K562 (cell line): ENCODE measurements around the gene SLAMF6. TPM values are rescaled to one million over a fixed set of nuclear protein-coding genes. Genes with fewer than 3 reads are reported as not detected.
A peak's percentile ranks its signal among the peaks of the same experiment; 100 is the strongest.

Source experiments
- CBX2 ChIP-seq: fragments of 200-600 bp; sonication (generic); IDR thresholded peaks from one replicate; pipeline ENCODE4 v1.6.1; 2012; ENCODE audit warnings: mild to moderate bottlenecking, low read length, inconsistent platforms; ENCODE audit not compliant: insufficient read depth, poor library complexity, severe bottlenecking
- CBX3 ChIP-seq, 2 experiments: IDR thresholded peaks; 1 replicate in 1 of 2; 2 replicates in 1 of 2; pipeline ENCODE4 v1.6.1; 2012; ENCODE audit warnings: inconsistent platforms in 2 of 2, low read length in 2 of 2, borderline replicate concordance in 1 of 2, control low read depth in 1 of 2
- DACH1 ChIP-seq: fragments of 450-650 bp; IDR thresholded peaks from 2 replicates; pipeline ENCODE4 v1.6.1; 2018; ENCODE audit not compliant: partially characterized antibody
- ELF1 ChIP-seq: fragments of 200-800 bp; sonication (Bioruptor generic); IDR thresholded peaks from 2 replicates; pipeline ENCODE4 v1.6.1; 2016; ENCODE audit warnings: missing genetic modification characterization, missing compliant biosample characterization
- FOXA1 ChIP-seq: fragments of 450-650 bp; IDR thresholded peaks from 2 replicates; pipeline ENCODE4 v1.6.1; 2016; ENCODE audit warnings: mild to moderate bottlenecking, borderline replicate concordance
- ILF3 ChIP-seq: fragments of 450-650 bp; IDR thresholded peaks from 2 replicates; pipeline ENCODE4 v1.6.1; 2018; ENCODE audit warnings: antibody characterized with exemption, mild to moderate bottlenecking, moderate library complexity, borderline replicate concordance
- KAT8 ChIP-seq: fragments of 450-650 bp; IDR thresholded peaks from 2 replicates; pipeline ENCODE4 v1.6.1; 2016; ENCODE audit warnings: low read depth, mild to moderate bottlenecking
- MCM3 ChIP-seq: fragments of 450-650 bp; IDR thresholded peaks from 2 replicates; pipeline ENCODE4 v1.6.1; 2016
- MTA3 ChIP-seq: fragments of 450-650 bp; formaldehyde crosslinking; IDR thresholded peaks from 2 replicates; pipeline ENCODE4 v1.6.1; 2017; ENCODE audit warnings: mild to moderate bottlenecking, borderline replicate concordance
- NFRKB ChIP-seq: fragments of 450-650 bp; IDR thresholded peaks from 2 replicates; pipeline ENCODE4 v1.6.1; 2016; ENCODE audit warnings: low read depth
- PHF8 ChIP-seq: fragments of 200-600 bp; sonication (generic); IDR thresholded peaks from 2 replicates; pipeline ENCODE4 v1.6.1; 2012; ENCODE audit warnings: mixed run types, mild to moderate bottlenecking, inconsistent platforms, low read length, moderate library complexity, borderline replicate concordance
- POLR2G ChIP-seq: fragments of 200-400 bp; formaldehyde crosslinking; IDR thresholded peaks from 2 replicates; pipeline ENCODE4 v1.6.1; 2017; ENCODE audit warnings: low read depth, mild to moderate bottlenecking, antibody characterized with exemption, low read length, moderate library complexity
- RFX7 ChIP-seq: fragments of 250-450 bp; sonication (Bioruptor Pico); IDR thresholded peaks from 2 replicates; pipeline ENCODE4 v1.5.1; 2021; ENCODE audit warnings: mild to moderate bottlenecking
- SAFB ChIP-seq: fragments of 200-400 bp; formaldehyde crosslinking; IDR thresholded peaks from 2 replicates; pipeline ENCODE4 v1.6.1; 2017; ENCODE audit warnings: low read depth, low read length, borderline replicate concordance
- STAT5A ChIP-seq: IDR thresholded peaks from 2 replicates; pipeline ENCODE4 v1.6.1; 2012; ENCODE audit warnings: low read length, inconsistent platforms, borderline replicate concordance
- ZC3H4 ChIP-seq: sonication (generic); formaldehyde crosslinking; IDR thresholded peaks from 2 replicates; pipeline ENCODE4 v1.9.0; 2021; ENCODE audit warnings: missing genetic modification reagents, borderline replicate concordance
- ZC3H8 ChIP-seq: fragments of 450-650 bp; IDR thresholded peaks from 2 replicates; pipeline ENCODE4 v1.6.1; 2017
- ZNF511 ChIP-seq: sonication (generic); formaldehyde crosslinking; IDR thresholded peaks from 2 replicates; pipeline ENCODE4 v1.8.0; 2022; ENCODE audit warnings: mild to moderate bottlenecking, missing genetic modification reagents
- polyA plus RNA-seq, 8 experiments: library from polyadenylated mRNA; depleted of rRNA in 4 of 8; stranded (reverse) in 5 of 8; unstranded in 3 of 8; fragments of >200 nt; fragmentation: Nextera tagmentation in 2 of 8; fragmentation: Illumina TruSeq in 1 of 8; extraction: Ambion mirVana in 2 of 8; extraction: Trizol in 1 of 8; gene quantifications; 2 replicates each; pipeline versions ENCODE4 v1.2.1 to v1.2.3, GENCODE V29; 2011 to 2014; ENCODE audit warnings: inconsistent platforms in 1 of 8, missing spikeins in 1 of 8
- total RNA-seq, 7 experiments: library from RNA; depleted of rRNA in 6 of 7; stranded (reverse); fragments of >200 nt in 6 of 7; fragmentation: Illumina TruSeq in 2 of 7; extraction: Trizol in 2 of 7; gene quantifications; 2 replicates each; pipeline versions ENCODE4 v1.2.1 to v1.2.3, GENCODE V29; 2011 to 2021; ENCODE audit warnings: low replicate concordance in 1 of 7
- TF ChIP-seq, protein P1 (sequence below): sonication (generic); formaldehyde crosslinking; IDR thresholded peaks from 2 replicates; pipeline ENCODE4 v1.8.0; 2023; ENCODE audit warnings: mild to moderate bottlenecking, missing genetic modification reagents

Gene SLAMF6
- total and polyA plus RNA-seq, 9 of the 15 experiments (the other 6 are each of a cell fraction or from before 2014, with no cell fraction given), result 0.56 to 4.8 (median 1.1) TPM

DNA sequence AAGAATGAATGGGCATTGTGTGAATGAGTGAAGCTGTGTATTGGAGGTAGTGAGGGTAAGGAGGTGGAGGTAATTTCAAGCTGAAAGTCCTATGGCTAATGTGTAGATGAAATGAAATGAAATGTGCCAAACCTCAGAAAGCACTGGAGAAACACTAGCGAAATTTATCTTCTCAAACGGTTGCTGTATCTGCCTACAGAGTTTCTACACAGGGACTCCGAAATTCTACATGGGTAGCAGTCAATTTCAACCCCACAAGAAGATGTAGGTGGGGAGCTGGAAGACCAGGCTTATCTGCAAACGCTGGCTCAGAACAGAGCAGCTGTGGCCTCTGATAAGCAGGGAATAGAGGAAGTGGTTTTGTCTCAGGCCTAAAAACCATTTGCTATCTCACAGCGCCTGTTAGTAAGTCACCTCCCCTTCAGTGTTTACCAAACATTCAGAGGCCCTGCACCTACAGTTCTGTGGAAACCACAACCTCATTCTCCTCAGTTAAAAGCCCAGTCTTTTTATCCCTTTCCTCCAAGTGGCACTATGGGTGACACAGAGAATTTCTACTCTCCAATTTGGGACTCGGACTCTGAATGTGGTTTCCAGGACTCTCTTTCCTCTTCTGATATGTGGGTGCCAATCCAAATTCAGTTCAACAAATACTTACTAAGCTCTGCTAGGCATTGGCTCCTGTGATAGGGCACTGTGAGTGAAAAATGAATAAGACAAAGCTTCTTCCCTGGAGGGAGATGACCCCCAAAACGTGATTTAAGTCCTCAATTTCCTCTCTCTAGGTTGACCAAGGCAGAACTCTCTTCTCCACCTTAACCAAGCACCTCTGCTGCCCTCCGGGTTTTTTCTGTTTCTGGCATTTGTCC, 17.2 kb upstream of the SLAMF6 start (continued):
- TF ChIP-seq ZNF511 (CRISPR knock-in tag) (no peak), CBX2 (no peak), FOXA1 (no peak; the same call in 1 of the 2 replicates), SAFB (no peak), NFRKB (peak; percentile 95), ZC3H8 (no peak), MTA3 (peak; percentile 96), ILF3 (peak; percentile 99), ZC3H4 (CRISPR knock-in tag) (no peak), RFX7 (CRISPR knock-in tag) (no peak), PHF8 (no peak), DACH1 (peak; percentile 65), KAT8 (no peak), STAT5A (peak; percentile 99), MCM3 (no peak), ELF1 (peak; percentile 87), CBX3 (IDR thresholded peaks at IDR 0.05; ENCODE audit: borderline replicate concordance in 1 of 2, low read length in 2 of 2) (peak in 1 of 2 experiments; percentile 86; a peak in 1 of 3 replicates), POLR2G (peak; percentile 43; the same call in 1 of the 2 replicates)
- TF ChIP-seq, protein P1, sequence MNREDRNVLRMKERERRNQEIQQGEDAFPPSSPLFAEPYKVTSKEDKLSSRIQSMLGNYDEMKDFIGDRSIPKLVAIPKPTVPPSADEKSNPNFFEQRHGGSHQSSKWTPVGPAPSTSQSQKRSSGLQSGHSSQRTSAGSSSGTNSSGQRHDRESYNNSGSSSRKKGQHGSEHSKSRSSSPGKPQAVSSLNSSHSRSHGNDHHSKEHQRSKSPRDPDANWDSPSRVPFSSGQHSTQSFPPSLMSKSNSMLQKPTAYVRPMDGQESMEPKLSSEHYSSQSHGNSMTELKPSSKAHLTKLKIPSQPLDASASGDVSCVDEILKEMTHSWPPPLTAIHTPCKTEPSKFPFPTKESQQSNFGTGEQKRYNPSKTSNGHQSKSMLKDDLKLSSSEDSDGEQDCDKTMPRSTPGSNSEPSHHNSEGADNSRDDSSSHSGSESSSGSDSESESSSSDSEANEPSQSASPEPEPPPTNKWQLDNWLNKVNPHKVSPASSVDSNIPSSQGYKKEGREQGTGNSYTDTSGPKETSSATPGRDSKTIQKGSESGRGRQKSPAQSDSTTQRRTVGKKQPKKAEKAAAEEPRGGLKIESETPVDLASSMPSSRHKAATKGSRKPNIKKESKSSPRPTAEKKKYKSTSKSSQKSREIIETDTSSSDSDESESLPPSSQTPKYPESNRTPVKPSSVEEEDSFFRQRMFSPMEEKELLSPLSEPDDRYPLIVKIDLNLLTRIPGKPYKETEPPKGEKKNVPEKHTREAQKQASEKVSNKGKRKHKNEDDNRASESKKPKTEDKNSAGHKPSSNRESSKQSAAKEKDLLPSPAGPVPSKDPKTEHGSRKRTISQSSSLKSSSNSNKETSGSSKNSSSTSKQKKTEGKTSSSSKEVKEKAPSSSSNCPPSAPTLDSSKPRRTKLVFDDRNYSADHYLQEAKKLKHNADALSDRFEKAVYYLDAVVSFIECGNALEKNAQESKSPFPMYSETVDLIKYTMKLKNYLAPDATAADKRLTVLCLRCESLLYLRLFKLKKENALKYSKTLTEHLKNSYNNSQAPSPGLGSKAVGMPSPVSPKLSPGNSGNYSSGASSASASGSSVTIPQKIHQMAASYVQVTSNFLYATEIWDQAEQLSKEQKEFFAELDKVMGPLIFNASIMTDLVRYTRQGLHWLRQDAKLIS (CRISPR knock-in tag), result peak; percentile 75; the same call in 1 of the 2 replicates
